GM23338 (cell line): ENCODE results near the gene SMARCC1. TPM values are rescaled to one million over a fixed set of nuclear protein-coding genes. Genes with fewer than 3 reads are reported as not detected.

Experiments
- ATAC-seq: fragments of 200-7000 bp; cut with Tn5 transposase; 3 replicates; pipeline ENCODE4 v1.9.1; 2020
- DNase-seq: peaks from one replicate; pipeline ENCODE4 v3.0.0-alpha.2; 2015; ENCODE audit warnings: low spot score
- H2AFZ ChIP-seq: fragments of 200-600 bp; sonication (generic); 2 replicates; pipeline ENCODE4 v1.8.0; 2016; ENCODE audit warnings: antibody characterized with exemption, mild to moderate bottlenecking, moderate library complexity
- H3F3A ChIP-seq: fragments of 200-600 bp; sonication (generic); replicated peaks from 2 replicates; pipeline ENCODE4 v1.8.0; 2017; ENCODE audit warnings: antibody characterized with exemption, mixed run types, low read depth
- H3K27ac ChIP-seq: fragments of 200-600 bp; sonication (generic); 2 replicates; pipeline ENCODE4 v1.6.1; 2016; ENCODE audit warnings: low read depth
- H3K27me3 ChIP-seq: fragments of 200-600 bp; sonication (generic); 2 replicates; pipeline ENCODE4 v1.8.0; 2016; ENCODE audit warnings: mild to moderate bottlenecking, mixed run types, moderate library complexity; ENCODE audit not compliant: insufficient read depth
- H3K36me3 ChIP-seq: fragments of 200-600 bp; sonication (generic); 2 replicates; pipeline ENCODE4 v1.8.0; 2016; ENCODE audit warnings: mild to moderate bottlenecking; ENCODE audit not compliant: insufficient read depth
- H3K4me1 ChIP-seq: fragments of 200-600 bp; sonication (generic); 2 replicates; pipeline ENCODE4 v1.8.0; 2016; ENCODE audit warnings: mild to moderate bottlenecking, moderate library complexity; ENCODE audit not compliant: insufficient read depth
- H3K4me2 ChIP-seq: fragments of 200-600 bp; sonication (generic); 2 replicates; pipeline ENCODE4 v1.7.1; 2017; ENCODE audit warnings: mixed run types
- H3K4me3 ChIP-seq: fragments of 200-600 bp; sonication (generic); 2 replicates; pipeline ENCODE4 v1.6.1; 2016; ENCODE audit warnings: mixed run types
- H3K79me2 ChIP-seq: fragments of 200-600 bp; sonication (generic); replicated peaks from 2 replicates; pipeline ENCODE4 v1.8.0; 2017; ENCODE audit warnings: mild to moderate bottlenecking; ENCODE audit not compliant: insufficient read depth
- H3K9me2 ChIP-seq: fragments of 200-600 bp; sonication (generic); 2 replicates; pipeline ENCODE4 v1.8.0; 2017; ENCODE audit not compliant: insufficient read depth
- H4K20me1 ChIP-seq: fragments of 200-600 bp; sonication (generic); replicated peaks from 2 replicates; pipeline ENCODE4 v1.8.0; 2017; ENCODE audit warnings: mild to moderate bottlenecking; ENCODE audit not compliant: insufficient read depth
- H3K27ac Mint-ChIP-seq: 2 replicates; pipeline ENCODE4 v1.8.0; 2020; ENCODE audit warnings: inconsistent platforms, mild to moderate bottlenecking, moderate library complexity, mixed read lengths
- H3K27me3 Mint-ChIP-seq: 3 replicates; pipeline ENCODE4 v1.8.0; 2022; ENCODE audit warnings: low read depth, mild to moderate bottlenecking, moderate library complexity, mixed read lengths, inconsistent platforms; ENCODE audit not compliant: insufficient read depth, poor library complexity
- H3K36me3 Mint-ChIP-seq: 3 replicates; pipeline ENCODE4 v1.8.0; 2021; ENCODE audit warnings: low read depth, mild to moderate bottlenecking, inconsistent platforms, moderate library complexity, mixed read lengths
- H3K4me1 Mint-ChIP-seq: 3 replicates; pipeline ENCODE4 v1.8.0; 2020; ENCODE audit warnings: mild to moderate bottlenecking, inconsistent platforms, mixed read lengths
- H3K4me3 Mint-ChIP-seq: 3 replicates; pipeline ENCODE4 v1.8.0; 2021; ENCODE audit warnings: moderate library complexity, mild to moderate bottlenecking, inconsistent platforms, mixed read lengths
- H3K9me3 Mint-ChIP-seq: 3 replicates; pipeline ENCODE4 v1.8.0; 2020; ENCODE audit warnings: moderate library complexity, mild to moderate bottlenecking, inconsistent platforms, mixed read lengths
- CREB1 ChIP-seq: fragments of 250-450 bp; sonication (Bioruptor Pico); IDR thresholded peaks from 2 replicates; pipeline ENCODE4 v1.5.0; 2020; ENCODE audit warnings: low read depth, mild to moderate bottlenecking, moderate library complexity
- CTCF ChIP-seq, 2 experiments: fragments of 200-600 bp in 1 of 2; sonication (generic) in 1 of 2; conservative IDR thresholded peaks; 2 replicates each; pipeline versions ENCODE4 v1.5.1 to v1.6.1; 2016 to 2017; ENCODE audit warnings: antibody characterized with exemption in 2 of 2, low read depth in 2 of 2, mild to moderate bottlenecking in 2 of 2, moderate library complexity in 1 of 2
- ETS1 ChIP-seq: IDR thresholded peaks from 2 replicates; pipeline ENCODE4 v1.6.1; 2016; ENCODE audit warnings: antibody characterized with exemption
- EZH2 ChIP-seq: fragments of 200-600 bp; sonication (generic); IDR thresholded peaks from one replicate; pipeline ENCODE4 v1.8.0; 2017; ENCODE audit warnings: antibody characterized with exemption, mild to moderate bottlenecking, low read depth; ENCODE audit not compliant: unreplicated experiment
- EZH2phosphoT487 ChIP-seq: fragments of 200-600 bp; sonication (generic); IDR thresholded peaks from one replicate; pipeline ENCODE4 v1.8.1; 2018; ENCODE audit warnings: antibody characterized with exemption; ENCODE audit not compliant: unreplicated experiment
- JUNB ChIP-seq: IDR thresholded peaks from one replicate; pipeline ENCODE4 v1.6.1; 2016; ENCODE audit warnings: antibody characterized with exemption; ENCODE audit not compliant: unreplicated experiment
- NANOG ChIP-seq: IDR thresholded peaks from 2 replicates; pipeline ENCODE4 v1.6.1; 2016; ENCODE audit warnings: antibody characterized with exemption, borderline replicate concordance
- POLR2AphosphoS5 ChIP-seq: IDR thresholded peaks from 2 replicates; pipeline ENCODE4 v1.6.1; 2016; ENCODE audit warnings: antibody characterized with exemption, low read depth
- STAT1 ChIP-seq: IDR thresholded peaks from one replicate; pipeline ENCODE4 v1.6.1; 2016; ENCODE audit warnings: antibody characterized with exemption; ENCODE audit not compliant: unreplicated experiment
- ZNF114 ChIP-seq: fragments of 250-450 bp; sonication (Bioruptor Pico); IDR thresholded peaks from 2 replicates; pipeline ENCODE4 v1.5.0; 2020; ENCODE audit warnings: mild to moderate bottlenecking, moderate library complexity
- ZNF331 ChIP-seq: fragments of 250-450 bp; sonication (Bioruptor Pico); IDR thresholded peaks from 2 replicates; pipeline ENCODE4 v1.5.0; 2020; ENCODE audit warnings: low read depth, mild to moderate bottlenecking, moderate library complexity
- ZNF462 ChIP-seq: fragments of 250-450 bp; sonication (Bioruptor Pico); IDR thresholded peaks from 2 replicates; pipeline ENCODE4 v1.5.0; 2020; ENCODE audit warnings: mild to moderate bottlenecking, moderate library complexity
- polyA plus RNA-seq: library from polyadenylated mRNA; unstranded; fragments of >200 nt; fragmentation: Nextera tagmentation; extraction: Ambion mirVana; gene quantifications from 2 replicates; pipeline ENCODE4 v1.2.1, GENCODE V29; 2016
- total RNA-seq: library from RNA; depleted of rRNA; stranded (reverse); fragments of >200 nt; shearing (Covaris generic); gene quantifications from 2 replicates; pipeline ENCODE4 v1.2.3, GENCODE V29; 2014
- TF ChIP-seq, protein P1 (sequence below): IDR thresholded peaks from one replicate; pipeline ENCODE4 v1.6.1; 2018; ENCODE audit warnings: antibody characterized with exemption; ENCODE audit not compliant: unreplicated experiment

SMARCC1 gene
- total and polyA plus RNA-seq, 2 experiments from 2014 or later, result 105 to 171 TPM

- TF ChIP-seq POLR2AphosphoS5, result no peak
- TF ChIP-seq CREB1 (CRISPR knock-in tag), result no peak
- TF ChIP-seq EZH2phosphoT487, result no peak
- TF ChIP-seq ZNF331, result no peak
- TF ChIP-seq ETS1, result no peak
- no peak for TF ChIP-seq EZH2
- no peak for TF ChIP-seq NANOG
- no peak for TF ChIP-seq ZNF462 (CRISPR knock-in tag)
- no peak for TF ChIP-seq ZNF114 (CRISPR knock-in tag)
- TF ChIP-seq, protein P1, sequence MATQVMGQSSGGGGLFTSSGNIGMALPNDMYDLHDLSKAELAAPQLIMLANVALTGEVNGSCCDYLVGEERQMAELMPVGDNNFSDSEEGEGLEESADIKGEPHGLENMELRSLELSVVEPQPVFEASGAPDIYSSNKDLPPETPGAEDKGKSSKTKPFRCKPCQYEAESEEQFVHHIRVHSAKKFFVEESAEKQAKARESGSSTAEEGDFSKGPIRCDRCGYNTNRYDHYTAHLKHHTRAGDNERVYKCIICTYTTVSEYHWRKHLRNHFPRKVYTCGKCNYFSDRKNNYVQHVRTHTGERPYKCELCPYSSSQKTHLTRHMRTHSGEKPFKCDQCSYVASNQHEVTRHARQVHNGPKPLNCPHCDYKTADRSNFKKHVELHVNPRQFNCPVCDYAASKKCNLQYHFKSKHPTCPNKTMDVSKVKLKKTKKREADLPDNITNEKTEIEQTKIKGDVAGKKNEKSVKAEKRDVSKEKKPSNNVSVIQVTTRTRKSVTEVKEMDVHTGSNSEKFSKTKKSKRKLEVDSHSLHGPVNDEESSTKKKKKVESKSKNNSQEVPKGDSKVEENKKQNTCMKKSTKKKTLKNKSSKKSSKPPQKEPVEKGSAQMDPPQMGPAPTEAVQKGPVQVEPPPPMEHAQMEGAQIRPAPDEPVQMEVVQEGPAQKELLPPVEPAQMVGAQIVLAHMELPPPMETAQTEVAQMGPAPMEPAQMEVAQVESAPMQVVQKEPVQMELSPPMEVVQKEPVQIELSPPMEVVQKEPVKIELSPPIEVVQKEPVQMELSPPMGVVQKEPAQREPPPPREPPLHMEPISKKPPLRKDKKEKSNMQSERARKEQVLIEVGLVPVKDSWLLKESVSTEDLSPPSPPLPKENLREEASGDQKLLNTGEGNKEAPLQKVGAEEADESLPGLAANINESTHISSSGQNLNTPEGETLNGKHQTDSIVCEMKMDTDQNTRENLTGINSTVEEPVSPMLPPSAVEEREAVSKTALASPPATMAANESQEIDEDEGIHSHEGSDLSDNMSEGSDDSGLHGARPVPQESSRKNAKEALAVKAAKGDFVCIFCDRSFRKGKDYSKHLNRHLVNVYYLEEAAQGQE, result no peak
- TF ChIP-seq STAT1, result no peak
- no peak for TF ChIP-seq CTCF (conservative IDR thresholded peaks at IDR 0.05; ENCODE audit: low read depth in 2 of 2)
- no peak for TF ChIP-seq JUNB
- peaks cover 5% of the 10 kb centered on the region; the same call in 2 of the 3 replicates for H3K4me1 Mint-ChIP-seq
- Histone ChIP-seq H2AFZ (peak overlapping the region; percentile 98), H3K9me2 (no peaks in the 10 kb centered on the region), H3K4me3 (peak overlapping the region; percentile 98), H3K27me3 (no peaks in the 10 kb centered on the region), H3K4me2 (peak overlapping the region; percentile 99), H3K79me2 (peaks cover 24% of the 10 kb centered on the region), H4K20me1 (0 out of 2 replicates have a peak, but pooled peaks cover 3% of the 10 kb centered on the region), H3F3A (peaks cover 25% of the 10 kb centered on the region), H3K4me1 (peaks cover 17% of the 10 kb centered on the region), H3K27ac (peak overlapping the region; percentile 93; the same call in 1 of the 2 replicates), H3K36me3 (peaks cover 7% of the 10 kb centered on the region; the same call in 1 of the 2 replicates)
- DNase-seq (no peak), ATAC-seq (peak; percentile 6; the same call in 1 of the 3 replicates)
- H3K27me3 Mint-ChIP-seq, result peaks cover 5% of the 10 kb centered on the region
- H3K9me3 Mint-ChIP-seq, result no peaks in the 10 kb centered on the region
- peaks cover 23% of the 10 kb centered on the region for H3K36me3 Mint-ChIP-seq
- peak overlapping the region; percentile 100 for H3K4me3 Mint-ChIP-seq
- H3K27ac Mint-ChIP-seq, result peak overlapping the region; percentile 99
Measured at GRCh38 chr3:47803480-47804025, 21.9 kb upstream of the SMARCC1 start.
